Heart right ventricle (tissue), 16 donors: Measurements from ENCODE around the gene SOCS7. TPM values are rescaled to one million over a fixed set of nuclear protein-coding genes. Genes with fewer than 3 reads are reported as not detected.

Source experiments
- ATAC-seq, 8 donors: fragments of 200-7000 bp; cut with Tn5 transposase; one replicate each; pipeline ENCODE4 v1.9.1; 2020; ENCODE audit warnings: mild to moderate bottlenecking in 8 of 8, moderate library complexity in 8 of 8, moderate number of reproducible peaks in 1 of 8
- DNase-seq, 2 donors: peaks; one replicate each; pipeline ENCODE4 v3.0.0-alpha.2; 2020
- H3K27ac ChIP-seq, 10 donors: fragments of 200-600 bp; sonication (generic) in 2 of 10; one replicate each; pipeline versions ENCODE4 v1.5.0 to v1.8.0; 2020 to 2022; ENCODE audit warnings: mild to moderate bottlenecking in 3 of 10
- H3K27me3 ChIP-seq, 7 donors: fragments of 200-600 bp; one replicate each; pipeline ENCODE4 v1.8.0; 2021 to 2022; ENCODE audit warnings: mild to moderate bottlenecking in 2 of 7
- H3K36me3 ChIP-seq, 9 donors: fragments of 200-600 bp; sonication (generic) in 1 of 9; one replicate each; pipeline versions ENCODE4 v1.5.0 to v1.8.0; 2020 to 2022; ENCODE audit warnings: mild to moderate bottlenecking in 2 of 9
- H3K4me1 ChIP-seq, 9 donors: fragments of 200-600 bp; sonication (generic) in 1 of 9; one replicate each; pipeline versions ENCODE4 v1.5.0 to v1.8.0; 2020 to 2022; ENCODE audit warnings: mild to moderate bottlenecking in 4 of 9
- H3K4me3 ChIP-seq, 10 donors: fragments of 200-600 bp; sonication (generic) in 2 of 10; one replicate each; pipeline versions ENCODE4 v1.5.0 to v1.8.0; 2020 to 2022; ENCODE audit warnings: mild to moderate bottlenecking in 7 of 10, moderate library complexity in 2 of 10
- H3K9me3 ChIP-seq, 11 donors: fragments of 200-600 bp in 10 of 11; sonication (generic) in 2 of 11; one replicate each; pipeline versions ENCODE4 v1.5.0 to v1.8.0; 2013 to 2022; ENCODE audit warnings: mild to moderate bottlenecking in 2 of 11, control low read depth in 1 of 11, moderate library complexity in 1 of 11
- CTCF ChIP-seq, 9 donors: fragments of 200-600 bp; sonication (generic) in 2 of 9; IDR thresholded peaks; one replicate each; pipeline versions ENCODE4 v1.5.0 to v1.8.0; 2021 to 2022; ENCODE audit warnings: antibody characterized with exemption in 9 of 9, mild to moderate bottlenecking in 5 of 9, moderate library complexity in 1 of 9
- WGBS, 2 donors: extraction: QIAGEN DNeasy Blood & Tissue Kit; methylation state at CpG; one replicate each; pipeline ENCODE4 v1.1.7; 2013; ENCODE audit warnings: inconsistent platforms in 1 of 2; 5-methylcytosine and 5-hydroxymethylcytosine counted together
- intact Hi-C, 10 donors: fragments of 100-400 bp; cut with DNase I; formaldehyde crosslinking; loops; one replicate each; pipeline versions ENCODE4 v1.11.1 to v1.14.2; 2022
- polyA plus RNA-seq, 2 donors: library from polyadenylated mRNA; stranded (reverse); fragments of 200-250 nt; gene quantifications; one replicate each; pipeline ENCODE4 v1.2.3, GENCODE V29; 2013
- total RNA-seq, 10 donors: library from RNA; stranded (reverse); fragmentation: NEBNext Ultra II Directional in 3 of 10; extraction: Animal tissue kit (Norgen Biotek cat#: 25700) in 3 of 10; gene quantifications; one replicate each; pipeline versions ENCODE4 v1.2.1 to v1.2.4, GENCODE V29; 2021 to 2023
- donor health status: Arrhythmogenic right ventricular cardiomyopathy.
- donor health status: ischemic (EF 13 %, LVEDD 7.1; RV severe dilation, severe dysfunction).
- donor health status: healthy with polysubstance abuse.
- donor health status: DM: no; HTN: yes; CAD: no.
- donor health status: DM: no; HTN: no; CAD: no.
- donor health status: ischemic (EF 25% LVEDD 6.9; RV normal size, moderate dysfunction).
- donor health status: ischemic (EF 25% LVEDD 5.7; RV mildly dilated, moderate dysfunction).
- donor health status: healthy.
- donor health status: DM: yes; HTN: yes; CAD: no.
- donor health status: Ischemic cardiomyopathy.
- donor health status: ischemic (EF 35%, LVEDD 5.7; RV mildly dilated, moderate dysfunction).
- donor health status: nonischemic (EF 11% LVEDD 7.7; RV severe dilation, severe dysfunction).
- donor health status: DM: yes; HTN: yes; CAD: no.
- donor health status: PGD.
- donor health status: ischemic (EF 29% LVEDD 5.4; RV normal size, mild dysfunction).
- donor health status: nonischemic (EF 23%, LVEDD 6.1; RV moderate dilation, normal function).

The SOCS7 gene
- total and polyA plus RNA-seq, 12 donors, result 2.9 to 23.8 (median 15.1) TPM

- peaks cover under 1 to 49% (median 28%) of the 10 kb centered on the region in 9 donors for H3K4me1 ChIP-seq
- intact Hi-C loops, result loop anchor here in 1 of 10 donors (5.0 kb wide), 1 partner anchor 45 kb away; no protein-coding TSS in a partner anchor
- no peak overlapping the region for H3K27ac ChIP-seq
- no peak for TF ChIP-seq CTCF (IDR thresholded peaks at IDR 0.05)
- no peaks in the 10 kb centered on the region for H3K9me3 ChIP-seq
- WGBS, 2 donors, result 66 to 72% methylated on average over 5 of the region's 5 CpGs
- no peak for ATAC-seq
- DNase-seq, result no peak
- no peak overlapping the region for H3K4me3 ChIP-seq
- peaks cover 0 to 50% (median 10%) of the 10 kb centered on the region in 9 donors for H3K36me3 ChIP-seq
- H3K27me3 ChIP-seq, result no peaks in the 10 kb centered on the region
Observed at GRCh38 chr17:38361694-38362465, 10.2 kb downstream of the SOCS7 start.

DNA sequence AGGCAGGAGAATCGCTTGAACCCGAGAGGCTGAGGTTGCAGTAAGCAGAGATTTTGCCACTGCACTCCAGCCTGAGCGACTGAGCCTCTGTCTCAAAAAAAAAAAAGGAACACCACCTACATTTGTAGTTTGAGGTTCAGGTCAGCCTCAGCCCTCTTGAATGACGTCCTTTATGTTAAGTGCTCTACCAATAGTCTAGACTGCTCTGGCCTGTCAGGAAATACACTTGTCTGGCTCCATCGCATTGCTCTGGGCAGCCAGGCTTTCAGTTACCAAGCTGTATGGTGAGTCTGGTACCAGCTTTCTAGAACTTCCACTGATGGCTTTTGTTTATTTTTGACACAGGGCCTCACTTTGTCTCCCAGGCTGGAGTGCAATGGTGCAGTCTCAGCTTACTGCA lies 11.4 kb downstream of the SOCS7 start:
- ATAC-seq, result no peak
- 94 to 95% methylated on average over 5 of the region's 5 CpGs for WGBS, 2 donors
- Histone ChIP-seq H3K27me3 (no peaks in the 10 kb centered on the region), H3K4me3 (no peak overlapping the region), H3K4me1 (peaks cover 0 to 37% (median 18%) of the 10 kb centered on the region in 9 donors), H3K27ac (no peak overlapping the region), H3K36me3 (peaks cover 0 to 62% (median 12%) of the 10 kb centered on the region in 9 donors), H3K9me3 (no peaks in the 10 kb centered on the region)
- intact Hi-C loops, result loop anchor here in 1 of 10 donors (5.0 kb wide), 1 partner anchor 44 kb away; no protein-coding TSS in a partner anchor
- no peak for TF ChIP-seq CTCF (IDR thresholded peaks at IDR 0.05)
- no peak for DNase-seq

DNA sequence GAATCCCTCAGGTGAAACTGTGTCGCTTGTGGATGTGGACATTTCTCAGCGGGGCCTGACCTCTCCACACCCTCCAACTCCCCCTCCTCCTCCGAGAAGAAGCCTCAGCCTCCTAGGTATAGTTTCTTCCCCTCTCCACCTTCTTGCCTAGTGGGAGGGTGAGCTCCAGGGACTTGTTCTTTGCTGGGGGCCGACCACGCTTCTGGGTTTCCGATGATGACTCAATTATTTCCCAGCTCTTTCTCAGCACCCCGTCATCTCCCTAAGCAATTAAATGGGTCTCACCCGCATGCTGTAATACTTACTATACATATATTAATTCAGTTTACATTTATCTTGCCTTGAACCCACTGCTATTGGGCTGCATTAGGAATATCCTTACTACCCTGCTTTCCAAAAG lies 13.1 kb downstream of the SOCS7 start:
- Histone ChIP-seq H3K27me3 (no peaks in the 10 kb centered on the region), H3K27ac (no peak overlapping the region), H3K9me3 (no peaks in the 10 kb centered on the region), H3K4me1 (peaks cover 0 to 30% (median 12%) of the 10 kb centered on the region in 9 donors), H3K36me3 (peaks cover 0 to 79% (median 19%) of the 10 kb centered on the region in 9 donors), H3K4me3 (no peak overlapping the region)
- WGBS, 2 donors, result 88 to 95% methylated on average over 8 of the region's 8 CpGs
- intact Hi-C loops, result loop anchor here in 1 of 10 donors (5.0 kb wide), 1 partner anchor 43 kb away; no protein-coding TSS in a partner anchor
- no peak for DNase-seq
- ATAC-seq, result no peak
- TF ChIP-seq CTCF (IDR thresholded peaks at IDR 0.05), result no peak

DNA sequence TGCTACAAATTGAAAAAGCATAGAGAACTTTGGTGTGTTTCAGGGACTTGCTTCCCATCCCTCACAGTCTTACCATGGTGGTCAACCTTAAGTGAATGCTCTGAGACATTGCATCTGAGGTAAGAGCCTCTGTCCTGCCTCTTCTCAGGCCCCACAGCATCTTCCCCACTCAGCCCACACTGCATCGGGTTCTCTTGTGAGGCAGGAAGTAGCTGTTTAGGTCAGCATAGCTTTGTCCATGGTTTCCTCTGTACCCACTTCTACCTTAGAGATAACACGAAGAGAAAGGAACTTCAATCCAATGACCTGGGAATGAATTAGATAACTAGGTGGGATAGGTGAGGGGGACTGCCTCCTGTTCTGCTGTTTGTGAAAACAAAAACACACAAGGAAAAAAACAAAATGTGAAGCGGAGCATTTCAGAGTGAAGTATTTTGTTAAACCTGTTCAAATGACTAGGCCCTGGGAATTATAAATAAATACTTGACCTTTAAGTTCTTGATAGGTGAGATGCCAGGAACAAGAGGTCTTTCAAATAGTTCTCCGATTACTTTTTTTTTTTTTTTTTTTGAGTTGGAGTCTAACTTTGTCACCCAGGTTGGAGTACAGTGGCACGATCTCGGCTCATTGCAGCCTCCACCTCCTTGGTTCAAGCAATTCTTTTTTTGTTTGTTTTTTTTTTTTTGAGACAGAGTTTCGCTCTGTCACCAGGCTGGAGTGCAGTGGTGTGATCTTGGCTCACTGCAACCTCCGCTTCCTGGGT lies 17.7 kb downstream of the SOCS7 start:
- peaks cover 0 to 13% (median 0%) of the 10 kb centered on the region in 9 donors for H3K4me1 ChIP-seq
- WGBS, 2 donors, result 72 to 73% methylated on average over 8 of the region's 8 CpGs
- no peak for DNase-seq

More for the DNA sequence above, 17.7 kb downstream of the SOCS7 start:
- Histone ChIP-seq H3K27ac (no peak overlapping the region), H3K36me3 (peaks cover 0 to 100% (median 47%) of the 10 kb centered on the region in 9 donors), H3K27me3 (no peaks in the 10 kb centered on the region), H3K4me3 (no peak overlapping the region), H3K9me3 (no peaks in the 10 kb centered on the region)
- intact Hi-C loops, result no loop called here
- no peak for TF ChIP-seq CTCF (IDR thresholded peaks at IDR 0.05)
- ATAC-seq, result peak in 2 of 8 donors; percentile 42 to 59
